Cardiac fibroblast (primary cell): Measurements from ENCODE around the gene PARN.

Experiments
- DNase-seq, 2 donors: peaks; one replicate each; pipeline versions ENCODE4 v3.0.0 to v3.0.0-alpha.2; 2010; ENCODE audit warnings: low read depth in 2 of 2
- H3K4me3 ChIP-seq, 2 donors: replicated peaks in 1 of 2; 1 replicate in 1 of 2; 2 replicates in 1 of 2; pipeline ENCODE4 v1.5.1; 2011; ENCODE audit warnings: low read depth in 2 of 2, low read length in 2 of 2, mild to moderate bottlenecking in 2 of 2, moderate library complexity in 1 of 2
- CTCF ChIP-seq: IDR thresholded peaks from one replicate; pipeline ENCODE4 v1.5.1; 2011; ENCODE audit warnings: low read depth, mild to moderate bottlenecking, low read length, inconsistent platforms

Gene PARN

GRCh38 chr16:14510581-14510938, 119.5 kb downstream of the PARN start:
- DNase-seq = no peak
- H3K4me3 ChIP-seq = no peak overlapping the region
- TF ChIP-seq CTCF = no peak

DNA sequence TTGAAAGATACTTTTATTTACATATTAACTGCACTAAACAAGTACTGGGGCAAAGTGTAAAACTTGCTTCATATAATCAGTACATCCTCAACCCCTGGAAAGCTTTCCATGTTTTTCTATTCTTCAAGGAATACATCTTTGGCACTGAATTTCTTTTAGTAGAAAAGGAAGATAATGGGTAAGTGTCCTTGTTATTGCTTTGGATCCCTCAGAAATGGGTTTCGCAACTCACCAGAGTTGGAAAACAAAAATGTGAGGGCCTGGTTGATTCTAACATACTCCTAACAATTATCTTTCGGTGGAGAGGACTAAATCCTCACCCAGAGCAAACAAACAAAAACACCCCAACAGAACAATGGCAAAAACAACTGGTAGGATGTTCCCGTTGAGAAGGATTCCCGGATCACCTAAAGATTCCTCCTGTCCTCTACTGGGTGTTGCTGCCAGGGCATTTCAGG, 120.4 kb downstream of the PARN start:
- peak; percentile 44 to 64 for DNase-seq
- no peak overlapping the region for H3K4me3 ChIP-seq
- TF ChIP-seq CTCF = no peak

GRCh38 chr16:14509055-14509454, 121.0 kb downstream of the PARN start:
- no peak overlapping the region for H3K4me3 ChIP-seq
- DNase-seq = peak; percentile 71 to 75
- TF ChIP-seq CTCF = no peak

- peak; percentile 69 to 83 for DNase-seq
- no peak for TF ChIP-seq CTCF
- no peak overlapping the region for H3K4me3 ChIP-seq
These were observed 124.2 kb downstream of the PARN start for GRCh38 chr16:14505846-14506245.

- H3K4me3 ChIP-seq = no peak overlapping the region
- DNase-seq = peak; percentile 58 to 74
- no peak for TF ChIP-seq CTCF
These were observed 126.9 kb downstream of the PARN start for GRCh38 chr16:14502932-14503741.

DNA sequence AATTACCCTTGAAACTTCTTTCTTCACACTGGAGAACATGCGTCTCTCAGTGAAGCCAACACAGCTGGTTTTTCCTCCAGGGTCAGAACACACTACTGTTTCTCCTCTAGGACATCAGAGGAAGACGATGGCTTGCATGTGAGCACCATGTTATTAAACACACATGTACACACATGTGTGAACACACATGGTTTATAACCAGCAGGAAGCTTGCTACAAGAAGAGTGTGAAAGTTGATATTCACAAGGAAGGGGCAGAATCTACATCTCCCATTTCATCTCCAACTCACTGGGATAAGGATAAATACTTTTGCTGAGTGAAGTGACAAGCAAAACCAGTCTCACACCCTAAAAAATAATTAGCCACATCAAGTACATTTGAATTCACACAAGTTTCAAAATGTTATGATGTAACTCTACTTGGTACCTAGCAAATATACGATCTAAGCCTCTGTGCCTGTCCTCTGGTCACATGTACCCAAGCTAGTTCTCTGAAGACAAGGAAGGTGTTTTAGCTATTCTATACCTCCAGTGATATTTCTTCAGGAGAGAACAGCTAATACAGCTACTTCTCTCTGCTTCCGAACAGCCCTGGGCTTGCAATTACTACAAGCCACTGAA, 127.7 kb downstream of the PARN start:
- no peak for DNase-seq
- no peak for TF ChIP-seq CTCF
- no peak overlapping the region for H3K4me3 ChIP-seq
